ENCODE results near the gene FDX1.

The FDX1 gene

GRCh38 chr11:110467556-110467955 is 37.8 kb downstream of the FDX1 start:
- TF ChIP-seq CTCF (IDR thresholded peaks at IDR 0.05; ENCODE audit: low read depth, low read length) (no peak), EZH2phosphoT487 (IDR thresholded peaks at IDR 0.05; ENCODE audit: low read depth) (no peak)
- Histone ChIP-seq H3K9ac (ENCODE audit: low read length) (no peak overlapping the region), H4K20me1 (ENCODE audit: insufficient read depth, low read length) (no peaks in the 10 kb centered on the region), H3K27ac (ENCODE audit: low read length) (no peak overlapping the region), H3K36me3 (replicated peaks; ENCODE audit: low read depth, low read length) (no peaks in the 10 kb centered on the region), H3K4me1 (ENCODE audit: low read length) (no peaks in the 10 kb centered on the region), H3K79me2 (ENCODE audit: low read length) (no peaks in the 10 kb centered on the region), H3K4me3 (ENCODE audit: low read length) (no peak overlapping the region), H2AFZ (ENCODE audit: low read depth, low read length) (no peak overlapping the region), H3K4me2 (ENCODE audit: low read length) (no peak overlapping the region), H3K9me3 (ENCODE audit: insufficient read depth, low read length) (no peaks in the 10 kb centered on the region), H3K27me3 (ENCODE audit: low read depth, low read length) (no peaks in the 10 kb centered on the region)

- TF ChIP-seq CTCF (IDR thresholded peaks at IDR 0.05; ENCODE audit: low read depth, low read length) (no peak), EZH2phosphoT487 (IDR thresholded peaks at IDR 0.05; ENCODE audit: low read depth) (no peak)
- Histone ChIP-seq H4K20me1 (ENCODE audit: insufficient read depth, low read length) (no peaks in the 10 kb centered on the region), H3K27ac (ENCODE audit: low read length) (no peak overlapping the region), H3K4me1 (ENCODE audit: low read length) (no peaks in the 10 kb centered on the region), H2AFZ (ENCODE audit: low read depth, low read length) (no peak overlapping the region), H3K36me3 (replicated peaks; ENCODE audit: low read depth, low read length) (no peaks in the 10 kb centered on the region), H3K4me3 (ENCODE audit: low read length) (no peak overlapping the region), H3K4me2 (ENCODE audit: low read length) (no peak overlapping the region), H3K79me2 (ENCODE audit: low read length) (no peaks in the 10 kb centered on the region), H3K27me3 (ENCODE audit: low read depth, low read length) (no peaks in the 10 kb centered on the region), H3K9me3 (ENCODE audit: insufficient read depth, low read length) (no peaks in the 10 kb centered on the region), H3K9ac (ENCODE audit: low read length) (no peak overlapping the region)
Measured at GRCh38 chr11:110468121-110468520, 38.4 kb downstream of the FDX1 start.

- Histone ChIP-seq H3K4me1 (ENCODE audit: low read length) (no peaks in the 10 kb centered on the region), H3K27me3 (ENCODE audit: low read depth, low read length) (no peaks in the 10 kb centered on the region), H3K4me3 (ENCODE audit: low read length) (no peak overlapping the region), H3K9me3 (ENCODE audit: insufficient read depth, low read length) (no peaks in the 10 kb centered on the region), H3K79me2 (ENCODE audit: low read length) (no peaks in the 10 kb centered on the region), H3K36me3 (replicated peaks; ENCODE audit: low read depth, low read length) (no peaks in the 10 kb centered on the region), H3K27ac (ENCODE audit: low read length) (no peak overlapping the region), H3K4me2 (ENCODE audit: low read length) (no peak overlapping the region), H3K9ac (ENCODE audit: low read length) (no peak overlapping the region), H2AFZ (ENCODE audit: low read depth, low read length) (no peak overlapping the region), H4K20me1 (ENCODE audit: insufficient read depth, low read length) (no peaks in the 10 kb centered on the region)
- TF ChIP-seq CTCF (IDR thresholded peaks at IDR 0.05; ENCODE audit: low read depth, low read length), result no peak
Measured at GRCh38 chr11:110469127-110469526, 39.4 kb downstream of the FDX1 start.

GRCh38 chr11:110470716-110471115 is 41.0 kb downstream of the FDX1 start:
- Histone ChIP-seq H3K9ac (ENCODE audit: low read length) (no peak overlapping the region), H3K4me1 (ENCODE audit: low read length) (no peaks in the 10 kb centered on the region), H3K36me3 (replicated peaks; ENCODE audit: low read depth, low read length) (no peaks in the 10 kb centered on the region), H4K20me1 (ENCODE audit: insufficient read depth, low read length) (no peaks in the 10 kb centered on the region), H3K9me3 (ENCODE audit: insufficient read depth, low read length) (no peaks in the 10 kb centered on the region), H3K27ac (ENCODE audit: low read length) (no peak overlapping the region), H3K4me3 (ENCODE audit: low read length) (no peak overlapping the region), H2AFZ (ENCODE audit: low read depth, low read length) (no peak overlapping the region), H3K79me2 (ENCODE audit: low read length) (no peaks in the 10 kb centered on the region), H3K27me3 (ENCODE audit: low read depth, low read length) (no peaks in the 10 kb centered on the region), H3K4me2 (ENCODE audit: low read length) (no peak overlapping the region)
- no peak for TF ChIP-seq CTCF (IDR thresholded peaks at IDR 0.05; ENCODE audit: low read depth, low read length)
- TF ChIP-seq EZH2phosphoT487 (IDR thresholded peaks at IDR 0.05; ENCODE audit: low read depth), result no peak

Data from OCI-LY3 (cell line).